AG04450 (cell line): ENCODE measurements around the gene GHRH. TPM values are rescaled to one million over a fixed set of nuclear protein-coding genes. Genes with fewer than 3 reads are reported as not detected.

Experiments
- CTCF ChIA-PET: fragments of 300-600, 350-600 bp; formaldehyde crosslinking; extraction: SDS; loops from one replicate; lab custom pipeline; 2022; ENCODE audit warnings: antibody characterized with exemption, inconsistent platforms; lab: Charles Lee
- POLR2A ChIA-PET: fragments of 350-600 bp; formaldehyde crosslinking; extraction: SDS; loops from one replicate; lab custom pipeline; 2021; ENCODE audit warnings: antibody characterized with exemption, inconsistent platforms; lab: Yijun Ruan, JAX
- DNase-seq: peaks from one replicate; pipeline ENCODE4 v3.0.0-alpha.2; 2011; ENCODE audit warnings: low read depth, low spot score
- H3K27ac ChIP-seq: one replicate; pipeline ENCODE4 v1.5.1; 2012; ENCODE audit warnings: low read depth, low read length, control low read depth
- H3K27me3 ChIP-seq: one replicate; pipeline ENCODE4 v1.6.0; 2012; ENCODE audit warnings: low read length; ENCODE audit not compliant: control insufficient read depth, insufficient read depth
- H3K4me3 ChIP-seq: 2 replicates; pipeline ENCODE4 v1.5.1; 2011; ENCODE audit warnings: mild to moderate bottlenecking, low read depth, low read length, control low read depth
- H3K9me3 ChIP-seq: 2 replicates; pipeline ENCODE4 v1.5.1; 2012; ENCODE audit warnings: low read length; ENCODE audit not compliant: control insufficient read depth, insufficient read depth
- CTCF ChIP-seq: IDR thresholded peaks from 2 replicates; pipeline ENCODE4 v1.5.1; 2011; ENCODE audit warnings: low read depth, low read length, control low read depth, inconsistent platforms
- polyA plus RNA-seq: library from polyadenylated mRNA; depleted of rRNA; stranded (reverse); fragments of >200 nt; gene quantifications from 2 replicates; pipeline ENCODE4 v1.2.3, GENCODE V29; 2011

Gene GHRH
- polyA plus RNA-seq, 1 experiment, result not detected

- CTCF ChIA-PET, result interaction anchor here (2.1 kb wide), 1 partner anchor 97 kb away, joined by 6 read pairs; no protein-coding TSS in a partner anchor
- Histone ChIP-seq H3K27me3 (peaks cover 3% of the 10 kb centered on the region), H3K4me3 (no peak overlapping the region), H3K9me3 (no peaks in the 10 kb centered on the region; the same call in 1 of the 2 replicates), H3K27ac (no peak overlapping the region)
- TF ChIP-seq CTCF, result no peak
- no peak for DNase-seq
- POLR2A ChIA-PET, result interaction anchor here (0.5 to 1.8 kb wide), 3 partner anchors 27 to 91 kb away, joined by 3 to 6 read pairs (median 5); partner anchors contain the start of gene SRC
Measured at GRCh38 chr20:37288091-37288490, 26.5 kb upstream of the GHRH start.

- Histone ChIP-seq H3K27ac (no peak overlapping the region), H3K27me3 (peaks cover 3% of the 10 kb centered on the region), H3K4me3 (no peak overlapping the region), H3K9me3 (no peaks in the 10 kb centered on the region; the same call in 1 of the 2 replicates)
- TF ChIP-seq CTCF, result no peak
- ChIA-PET POLR2A (no interaction called here), CTCF (interaction anchor here (0.9 to 1.5 kb wide), 2 partner anchors 9 to 16 kb away, joined by 3 to 6 read pairs; no protein-coding TSS in a partner anchor)
- no peak for DNase-seq
Measured at GRCh38 chr20:37285664-37286374, 24.2 kb upstream of the GHRH start.

GRCh38 chr20:37284691-37285161 is 23.1 kb upstream of the GHRH start:
- peaks cover 3% of the 10 kb centered on the region for H3K27me3 ChIP-seq
- H3K4me3 ChIP-seq, result no peak overlapping the region
- no peaks in the 10 kb centered on the region; the same call in 1 of the 2 replicates for H3K9me3 ChIP-seq
- no peak overlapping the region for H3K27ac ChIP-seq
- ChIA-PET POLR2A (no interaction called here), CTCF (interaction anchor here (1.5 kb wide), 1 partner anchor 8 kb away, joined by 6 read pairs; no protein-coding TSS in a partner anchor)
- DNase-seq, result no peak
- TF ChIP-seq CTCF, result no peak

GRCh38 chr20:37283530-37284195 is 22.0 kb upstream of the GHRH start:
- POLR2A ChIA-PET, result no interaction called here
- no peak overlapping the region for H3K27ac ChIP-seq
- CTCF ChIA-PET, result interaction anchor here (2.3 to 2.8 kb wide), 2 partner anchors 101 to 251 kb away, joined by 17 to 34 read pairs; no protein-coding TSS in a partner anchor
- DNase-seq, result no peak
- TF ChIP-seq CTCF, result no peak
- no peaks in the 10 kb centered on the region for H3K9me3 ChIP-seq
- H3K27me3 ChIP-seq, result peaks cover 3% of the 10 kb centered on the region
- no peak overlapping the region for H3K4me3 ChIP-seq
